Esophagus muscularis mucosa (tissue), 4 donors: ENCODE results near the gene SANBR. TPM values are rescaled to one million over a fixed set of nuclear protein-coding genes. Genes with fewer than 3 reads are reported as not detected.
"Not testable (repeated sequence)": the region's sequence is repeated elsewhere in the genome, so short reads cannot be mapped to it uniquely, and the experiment has no call there.

Source experiments
- DNase-seq: peaks from one replicate; pipeline ENCODE4 v3.0.0-alpha.2; 2017; ENCODE audit errors: extremely low spot score
- H3K27ac ChIP-seq, 4 donors: fragments of 200-600 bp; sonication (generic); replicated peaks in 1 of 4; 1 replicate in 3 of 4; 2 replicates in 1 of 4; pipeline ENCODE4 v1.5.1; 2016 to 2019; ENCODE audit warnings: mild to moderate bottlenecking in 1 of 4
- H3K27me3 ChIP-seq, 4 donors: fragments of 200-600 bp; sonication (generic); one replicate each; pipeline versions ENCODE4 v1.5.1 to v1.6.0; 2016 to 2019
- H3K36me3 ChIP-seq, 4 donors: fragments of 200-600 bp; sonication (generic); one replicate each; pipeline ENCODE4 v1.5.1; 2016 to 2019
- H3K4me1 ChIP-seq, 4 donors: fragments of 200-600 bp; sonication (generic); one replicate each; pipeline ENCODE4 v1.5.1; 2016 to 2019
- H3K4me3 ChIP-seq, 4 donors: fragments of 200-600 bp; sonication (generic); 1 replicate in 2 of 4; 2 replicates in 2 of 4; pipeline ENCODE4 v1.5.1; 2016 to 2019; ENCODE audit warnings: mild to moderate bottlenecking in 4 of 4, moderate library complexity in 1 of 4
- H3K9me3 ChIP-seq, 4 donors: fragments of 200-600 bp; sonication (generic); 1 replicate in 3 of 4; 2 replicates in 1 of 4; pipeline ENCODE4 v1.5.1; 2016 to 2019
- EP300 ChIP-seq: sonication (generic); formaldehyde crosslinking; IDR thresholded peaks from one replicate; pipeline ENCODE4 v1.6.1; 2017; ENCODE audit warnings: antibody characterized with exemption
- POLR2A ChIP-seq: fragments of 450-650 bp; IDR thresholded peaks from one replicate; pipeline ENCODE4 v1.6.1; 2017; ENCODE audit warnings: antibody characterized with exemption, moderate library complexity, mild to moderate bottlenecking, low read depth
- POLR2AphosphoS5 ChIP-seq, 2 donors: sonication (generic); formaldehyde crosslinking; IDR thresholded peaks; one replicate each; pipeline ENCODE4 v1.6.1; 2017; ENCODE audit warnings: antibody characterized with exemption in 2 of 2
- WGBS: methylation state at CpG from one replicate; pipeline ENCODE4 v1.1.5; 2018; 5-methylcytosine and 5-hydroxymethylcytosine counted together
- intact Hi-C: fragments of 100-400 bp; cut with DNase I; formaldehyde crosslinking; loops from one replicate; pipeline ENCODE4 v1.15.1; 2023
- total RNA-seq, 4 donors: library from RNA; depleted of rRNA; stranded (reverse); fragments of >200 nt; gene quantifications; one replicate each; pipeline versions ENCODE4 v1.1.0 to v1.2.1, GENCODE V29; 2016
- TF ChIP-seq, protein P1 (sequence below), 3 experiments: fragments of 200-600 bp in 2 of 3; fragments of 450-650 bp in 1 of 3; sonication (generic) in 2 of 3; IDR thresholded peaks; one replicate each; pipeline ENCODE4 v1.5.1; 2017 to 2019; ENCODE audit warnings: antibody characterized with exemption in 3 of 3, mild to moderate bottlenecking in 2 of 3, moderate library complexity in 1 of 3

The SANBR gene
- total RNA-seq, 4 donors from 2014 or later: 5.0 to 7.5 (median 6.3) TPM

DNA sequence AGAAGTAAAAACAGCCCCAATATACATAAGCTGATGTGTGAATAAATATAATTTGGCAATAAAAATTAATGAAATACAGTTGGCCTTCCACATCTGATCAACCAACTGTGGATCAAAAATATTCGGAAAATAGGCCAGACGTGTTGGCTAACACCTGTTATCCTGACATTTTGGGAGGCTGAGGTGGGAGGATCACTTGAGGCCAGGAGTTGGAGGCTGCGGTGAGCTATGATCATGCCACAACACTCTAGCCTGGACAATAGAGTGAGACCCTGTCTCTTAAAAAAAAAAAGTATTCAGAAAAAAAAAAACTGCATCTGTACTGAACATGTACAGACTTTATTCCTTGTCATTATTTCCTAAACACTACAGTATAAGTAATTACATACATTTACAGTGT lies 36.1 kb upstream of the SANBR start:
- Histone ChIP-seq H3K36me3 (peaks cover 17 to 45% (median 33%) of the 10 kb centered on the region in 4 donors), H3K4me1 (peaks cover 0 to 13% (median 8%) of the 10 kb centered on the region in 4 donors), H3K27ac (no peak overlapping the region), H3K4me3 (no peak overlapping the region), H3K9me3 (no peaks in the 10 kb centered on the region), H3K27me3 (no peaks in the 10 kb centered on the region)
- intact Hi-C loops: no loop called here
- TF ChIP-seq POLR2AphosphoS5 (IDR thresholded peaks at IDR 0.05) (no peak), POLR2A (no peak), EP300 (no peak)
- TF ChIP-seq, protein P1, sequence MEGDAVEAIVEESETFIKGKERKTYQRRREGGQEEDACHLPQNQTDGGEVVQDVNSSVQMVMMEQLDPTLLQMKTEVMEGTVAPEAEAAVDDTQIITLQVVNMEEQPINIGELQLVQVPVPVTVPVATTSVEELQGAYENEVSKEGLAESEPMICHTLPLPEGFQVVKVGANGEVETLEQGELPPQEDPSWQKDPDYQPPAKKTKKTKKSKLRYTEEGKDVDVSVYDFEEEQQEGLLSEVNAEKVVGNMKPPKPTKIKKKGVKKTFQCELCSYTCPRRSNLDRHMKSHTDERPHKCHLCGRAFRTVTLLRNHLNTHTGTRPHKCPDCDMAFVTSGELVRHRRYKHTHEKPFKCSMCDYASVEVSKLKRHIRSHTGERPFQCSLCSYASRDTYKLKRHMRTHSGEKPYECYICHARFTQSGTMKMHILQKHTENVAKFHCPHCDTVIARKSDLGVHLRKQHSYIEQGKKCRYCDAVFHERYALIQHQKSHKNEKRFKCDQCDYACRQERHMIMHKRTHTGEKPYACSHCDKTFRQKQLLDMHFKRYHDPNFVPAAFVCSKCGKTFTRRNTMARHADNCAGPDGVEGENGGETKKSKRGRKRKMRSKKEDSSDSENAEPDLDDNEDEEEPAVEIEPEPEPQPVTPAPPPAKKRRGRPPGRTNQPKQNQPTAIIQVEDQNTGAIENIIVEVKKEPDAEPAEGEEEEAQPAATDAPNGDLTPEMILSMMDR (IDR thresholded peaks at IDR 0.05): no peak
- WGBS: 89% methylated on average over 3 of the region's 3 CpGs
- DNase-seq: no peak

DNA sequence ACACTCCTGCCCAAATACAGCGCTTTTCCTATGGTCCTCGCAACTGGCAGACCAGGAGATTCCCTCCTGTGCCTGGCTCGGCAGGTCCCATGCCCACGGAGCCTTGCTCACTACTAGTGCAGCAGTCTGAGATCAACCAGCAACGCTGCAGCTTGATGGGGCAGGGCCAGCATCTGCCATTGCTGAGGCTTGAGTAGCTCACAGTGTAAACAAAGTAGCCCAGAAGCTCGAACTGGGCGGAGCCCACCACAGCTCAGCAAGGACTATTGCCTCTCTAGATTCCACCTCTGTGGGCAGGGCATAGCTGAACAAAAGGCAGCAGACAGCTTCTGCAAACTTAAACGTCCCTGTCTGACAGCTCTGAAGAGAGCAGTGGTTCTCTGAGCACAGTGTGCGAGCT lies 31.1 kb upstream of the SANBR start:
- intact Hi-C loops, DNase-seq, H3K9me3 ChIP-seq, H3K27me3 ChIP-seq, H3K4me3 ChIP-seq, H3K27ac ChIP-seq, H3K4me1 ChIP-seq: not testable (repeated sequence)
- peaks cover 25 to 49% (median 45%) of the 10 kb centered on the region in 4 donors for H3K36me3 ChIP-seq
- WGBS: 95% methylated on average over 4 of the region's 9 CpGs

DNA sequence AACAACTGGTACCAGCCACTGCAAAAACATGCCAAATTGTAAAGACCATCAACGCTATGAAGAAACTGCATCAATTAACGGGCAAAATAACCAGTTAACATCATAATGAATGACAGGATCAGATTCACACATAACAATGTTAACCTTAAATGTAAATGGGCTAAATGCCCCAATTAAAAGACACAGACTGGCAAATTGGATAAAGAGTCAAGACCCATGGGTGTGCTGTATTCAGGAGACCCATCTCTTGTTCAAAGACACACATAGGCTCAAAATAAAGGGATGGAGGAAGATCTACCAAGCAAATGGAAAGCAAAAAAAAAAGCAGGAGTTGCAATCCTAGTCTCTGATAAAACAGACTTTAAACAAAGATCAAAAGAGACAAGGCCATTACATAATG lies 29.0 kb upstream of the SANBR start:
- DNase-seq, H3K4me3 ChIP-seq, H3K4me1 ChIP-seq, H3K9me3 ChIP-seq, intact Hi-C loops, H3K27ac ChIP-seq, H3K27me3 ChIP-seq: not testable (repeated sequence)
- peaks cover 21 to 41% (median 36%) of the 10 kb centered on the region in 4 donors for H3K36me3 ChIP-seq
- 100% methylated on average over 2 of the region's 2 CpGs for WGBS

DNA sequence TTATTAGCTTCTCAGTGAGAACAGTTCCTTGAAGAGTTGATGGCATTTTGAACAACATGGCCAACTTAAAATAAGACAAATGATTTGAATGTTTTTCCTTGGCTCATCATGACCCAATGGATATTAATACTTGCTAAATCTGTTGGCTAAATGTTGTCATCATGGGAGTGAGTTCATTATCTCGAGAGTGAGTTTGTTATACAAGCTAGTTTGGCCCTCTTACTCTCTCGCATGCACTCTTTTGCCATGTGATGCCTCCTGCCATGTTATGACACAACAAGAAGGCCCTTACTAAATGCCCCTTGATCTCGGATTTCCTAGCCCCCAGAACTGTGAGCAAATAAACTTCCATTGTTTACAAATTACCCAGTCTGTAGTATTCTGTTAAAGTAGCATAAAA lies 22.9 kb upstream of the SANBR start:
- 61% methylated on average over 3 of the region's 3 CpGs for WGBS
- H3K4me3 ChIP-seq: no peak overlapping the region
- intact Hi-C loops: no loop called here
- H3K9me3 ChIP-seq: no peaks in the 10 kb centered on the region
- DNase-seq: no peak
- H3K27me3 ChIP-seq: no peaks in the 10 kb centered on the region
- H3K27ac ChIP-seq: no peak overlapping the region
- peaks cover 0 to 16% (median 5%) of the 10 kb centered on the region in 4 donors for H3K36me3 ChIP-seq
- H3K4me1 ChIP-seq: peaks cover 25 to 35% (median 29%) of the 10 kb centered on the region in 4 donors
- no peak for TF ChIP-seq POLR2A
- TF ChIP-seq EP300: no peak
- TF ChIP-seq, protein P1 (IDR thresholded peaks at IDR 0.05): no peak
- TF ChIP-seq POLR2AphosphoS5 (IDR thresholded peaks at IDR 0.05): no peak

DNA sequence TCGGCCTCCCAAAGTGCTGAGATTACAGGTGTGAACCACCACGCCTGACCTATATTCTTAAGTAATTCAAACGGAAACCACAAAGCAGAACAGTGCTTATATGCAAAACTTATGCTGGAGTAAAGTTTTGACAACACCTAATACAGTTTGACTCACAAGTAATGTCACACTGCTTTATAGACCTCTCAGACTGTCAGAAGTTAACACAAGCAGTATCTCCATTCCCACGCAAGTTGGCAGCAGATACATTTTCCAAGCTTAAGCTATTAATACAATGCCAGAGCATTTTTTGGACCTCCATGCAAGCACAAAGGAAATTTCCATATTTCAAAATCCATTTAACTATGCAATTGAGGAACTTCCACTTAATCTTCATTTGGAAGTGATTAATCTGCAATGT lies 21.0 kb upstream of the SANBR start:
- Histone ChIP-seq H3K9me3 (no peaks in the 10 kb centered on the region), H3K36me3 (peaks cover 14 to 34% (median 20%) of the 10 kb centered on the region in 4 donors), H3K4me1 (peaks cover 25 to 35% (median 29%) of the 10 kb centered on the region in 4 donors), H3K27ac (peak overlapping the region in 1 of 4 donors; percentile 12), H3K4me3 (no peak overlapping the region), H3K27me3 (no peaks in the 10 kb centered on the region)
- intact Hi-C loops: no loop called here
- 57% methylated on average over 4 of the region's 4 CpGs for WGBS
- TF ChIP-seq, protein P1 (IDR thresholded peaks at IDR 0.05): no peak
- TF ChIP-seq POLR2AphosphoS5 (IDR thresholded peaks at IDR 0.05) (no peak), POLR2A (no peak), EP300 (no peak)
- DNase-seq: no peak

DNA sequence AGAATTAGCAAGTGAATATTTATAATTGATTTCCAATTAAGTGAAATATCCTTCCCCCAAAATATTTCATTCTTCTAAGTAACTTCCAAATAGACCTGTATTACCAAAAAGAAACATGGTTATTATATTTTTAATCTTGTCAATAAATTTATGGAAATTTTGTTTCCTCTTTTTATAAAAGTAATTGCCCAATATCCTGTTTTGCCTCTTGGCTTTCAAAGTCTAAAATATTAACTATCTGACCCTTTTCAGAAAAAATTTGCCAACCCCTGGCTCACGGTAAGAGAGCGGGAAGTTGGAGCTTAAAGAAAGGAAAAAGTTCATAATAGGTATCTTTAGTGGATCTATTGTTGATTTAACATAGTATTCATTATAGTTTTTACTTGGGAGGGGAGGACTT lies 20.4 kb upstream of the SANBR start:
- H3K4me1 ChIP-seq: peaks cover 25 to 35% (median 29%) of the 10 kb centered on the region in 4 donors
- H3K27ac ChIP-seq: peak overlapping the region in 2 of 4 donors; percentile 10 to 52
- TF ChIP-seq EP300: no peak
- TF ChIP-seq POLR2A: no peak
- TF ChIP-seq, protein P1 (IDR thresholded peaks at IDR 0.05): no peak
- TF ChIP-seq POLR2AphosphoS5 (IDR thresholded peaks at IDR 0.05): no peak
- H3K27me3 ChIP-seq: no peaks in the 10 kb centered on the region
- DNase-seq: no peak
- intact Hi-C loops: no loop called here
- H3K4me3 ChIP-seq: no peak overlapping the region
- H3K36me3 ChIP-seq: peaks cover 18 to 40% (median 26%) of the 10 kb centered on the region in 4 donors
- WGBS: 64% methylated on average over 2 of the region's 2 CpGs
- H3K9me3 ChIP-seq: no peaks in the 10 kb centered on the region
